ENCODE data around the gene COLEC12. TPM values are rescaled to one million over a fixed set of nuclear protein-coding genes. Genes with fewer than 3 reads are reported as not detected.

Gene COLEC12
- total RNA-seq, 1 experiment from 2014 or later, result not detected

DNA sequence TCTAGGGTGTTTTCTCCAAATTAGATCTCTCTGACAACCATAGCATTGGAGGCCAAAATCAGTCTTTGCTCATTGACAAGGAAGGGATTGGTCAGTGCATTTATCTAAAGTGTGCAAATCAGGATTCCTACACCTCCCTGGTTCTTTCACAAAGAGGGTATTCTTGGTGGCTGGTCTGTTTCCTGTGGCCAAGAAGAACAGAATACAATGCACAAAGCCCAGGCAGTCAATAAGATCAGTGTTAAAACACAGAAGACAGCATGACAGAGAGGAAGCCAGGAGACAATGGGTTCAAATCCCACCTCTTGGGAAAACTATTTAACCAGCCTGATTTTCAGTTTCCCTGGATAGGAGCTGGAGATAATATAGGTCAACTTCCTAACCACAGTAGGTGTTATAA, 186.6 kb downstream of the COLEC12 start:
- Histone ChIP-seq H3K4me1 (ENCODE audit: control insufficient read depth in 1 of 2, insufficient read depth in 2 of 2, low read length in 2 of 2) (no peaks in the 10 kb centered on the region), H3K27ac (ENCODE audit: low read depth, low read length) (no peak overlapping the region), H3K27me3 (ENCODE audit: insufficient read depth, low read length) (no peaks in the 10 kb centered on the region), H3K9me2 (ENCODE audit: insufficient read depth) (no peaks in the 10 kb centered on the region), H3K4me3 (replicated peaks in 1 of 2; ENCODE audit: low read depth in 1 of 2, low read length in 2 of 2) (no peak overlapping the region), H3K4me2 (ENCODE audit: low read length) (no peak overlapping the region), H2AFZ (ENCODE audit: low read depth, low read length, poor library complexity, severe bottlenecking) (no peak overlapping the region), H3K9me3 (ENCODE audit: control insufficient read depth in 1 of 2, insufficient read depth in 1 of 2, low read depth in 1 of 2, low read length in 2 of 2) (no peaks in the 10 kb centered on the region), H4K20me1 (ENCODE audit: insufficient read depth) (no peaks in the 10 kb centered on the region), H3K9ac (ENCODE audit: low read length) (no peak overlapping the region), H3K79me2 (ENCODE audit: insufficient read depth, low read length) (no peaks in the 10 kb centered on the region), H3K36me3 (ENCODE audit: control insufficient read depth in 1 of 2, insufficient read depth in 2 of 2, low read length in 2 of 2) (no peaks in the 10 kb centered on the region)
- BruUV-seq (replicated peaks), result no TSS peak
- POLR2A ChIA-PET, result no interaction called here
- DNase-seq (ENCODE audit: low read depth, low spot score) (no peak), ATAC-seq (no peak)
- no peak for TF ChIP-seq CBX3 (IDR thresholded peaks at IDR 0.05; ENCODE audit: low read depth)
- TF ChIP-seq JUND (IDR thresholded peaks at IDR 0.05), result no peak
- no peak for TF ChIP-seq EZH2phosphoT487 (IDR thresholded peaks at IDR 0.05; ENCODE audit: borderline replicate concordance)
- TF ChIP-seq EGR1 (IDR thresholded peaks at IDR 0.05; ENCODE audit: low read depth), result no peak
- TF ChIP-seq POLR2AphosphoS5 (IDR thresholded peaks at IDR 0.05; ENCODE audit: low read depth, low read length), result no peak
- no peak for TF ChIP-seq POLR2A (IDR thresholded peaks at IDR 0.05; ENCODE audit: borderline replicate concordance, extremely low read depth, insufficient read depth, insufficient read length)
- TF ChIP-seq SP1 (IDR thresholded peaks at IDR 0.05; ENCODE audit: low read depth), result no peak
- no peak for TF ChIP-seq ELF1 (IDR thresholded peaks at IDR 0.05; ENCODE audit: borderline replicate concordance, low read depth)
- TF ChIP-seq, protein P1, sequence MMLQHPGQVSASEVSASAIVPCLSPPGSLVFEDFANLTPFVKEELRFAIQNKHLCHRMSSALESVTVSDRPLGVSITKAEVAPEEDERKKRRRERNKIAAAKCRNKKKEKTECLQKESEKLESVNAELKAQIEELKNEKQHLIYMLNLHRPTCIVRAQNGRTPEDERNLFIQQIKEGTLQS (IDR thresholded peaks at IDR 0.05), result no peak
- TF ChIP-seq, protein P2, sequence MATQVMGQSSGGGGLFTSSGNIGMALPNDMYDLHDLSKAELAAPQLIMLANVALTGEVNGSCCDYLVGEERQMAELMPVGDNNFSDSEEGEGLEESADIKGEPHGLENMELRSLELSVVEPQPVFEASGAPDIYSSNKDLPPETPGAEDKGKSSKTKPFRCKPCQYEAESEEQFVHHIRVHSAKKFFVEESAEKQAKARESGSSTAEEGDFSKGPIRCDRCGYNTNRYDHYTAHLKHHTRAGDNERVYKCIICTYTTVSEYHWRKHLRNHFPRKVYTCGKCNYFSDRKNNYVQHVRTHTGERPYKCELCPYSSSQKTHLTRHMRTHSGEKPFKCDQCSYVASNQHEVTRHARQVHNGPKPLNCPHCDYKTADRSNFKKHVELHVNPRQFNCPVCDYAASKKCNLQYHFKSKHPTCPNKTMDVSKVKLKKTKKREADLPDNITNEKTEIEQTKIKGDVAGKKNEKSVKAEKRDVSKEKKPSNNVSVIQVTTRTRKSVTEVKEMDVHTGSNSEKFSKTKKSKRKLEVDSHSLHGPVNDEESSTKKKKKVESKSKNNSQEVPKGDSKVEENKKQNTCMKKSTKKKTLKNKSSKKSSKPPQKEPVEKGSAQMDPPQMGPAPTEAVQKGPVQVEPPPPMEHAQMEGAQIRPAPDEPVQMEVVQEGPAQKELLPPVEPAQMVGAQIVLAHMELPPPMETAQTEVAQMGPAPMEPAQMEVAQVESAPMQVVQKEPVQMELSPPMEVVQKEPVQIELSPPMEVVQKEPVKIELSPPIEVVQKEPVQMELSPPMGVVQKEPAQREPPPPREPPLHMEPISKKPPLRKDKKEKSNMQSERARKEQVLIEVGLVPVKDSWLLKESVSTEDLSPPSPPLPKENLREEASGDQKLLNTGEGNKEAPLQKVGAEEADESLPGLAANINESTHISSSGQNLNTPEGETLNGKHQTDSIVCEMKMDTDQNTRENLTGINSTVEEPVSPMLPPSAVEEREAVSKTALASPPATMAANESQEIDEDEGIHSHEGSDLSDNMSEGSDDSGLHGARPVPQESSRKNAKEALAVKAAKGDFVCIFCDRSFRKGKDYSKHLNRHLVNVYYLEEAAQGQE (IDR thresholded peaks at IDR 0.05; ENCODE audit: low read depth), result no peak
- CTCF ChIA-PET, result no interaction called here
- intact Hi-C loops (cut with micrococcal nuclease), result no loop called here
- RAD21 ChIA-PET (ENCODE audit: low non-redundant PET in 1 of 2, low total read pairs in 2 of 2, uncharacterized antibody in 2 of 2, unreplicated experiment in 2 of 2), result no interaction called here

All from HCT116 (cell line).